ENCODE data around the gene FRK.

The FRK gene

DNA sequence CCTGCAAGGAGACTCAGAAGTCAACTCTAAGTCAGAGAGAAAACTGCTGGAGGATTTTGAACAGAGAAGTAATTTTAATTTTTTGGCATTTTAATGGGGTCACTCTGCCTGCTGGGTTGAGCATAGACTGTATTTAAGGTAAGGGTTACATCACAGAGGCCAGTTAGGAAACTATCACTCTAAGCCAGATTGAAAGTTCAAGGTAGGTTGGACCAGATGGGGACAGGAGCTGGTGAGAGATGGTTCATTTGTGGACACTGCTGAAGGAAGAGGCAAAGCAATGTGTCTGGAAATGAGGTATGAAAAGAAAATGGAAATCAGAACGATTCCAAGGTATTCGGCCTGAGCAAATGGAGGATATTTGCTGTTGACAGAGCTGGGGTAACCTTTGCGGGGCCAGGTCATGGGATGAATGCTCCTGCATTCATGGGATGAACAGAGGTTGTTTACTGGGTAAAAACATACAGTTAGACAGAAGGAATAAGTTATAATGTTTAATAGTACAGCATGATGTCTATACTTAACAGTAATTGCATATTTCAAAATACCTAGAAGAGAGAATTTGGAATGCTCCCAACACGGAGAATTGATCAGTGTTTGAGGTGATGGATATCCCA lies 26.9 kb downstream of the FRK start:
- DNase-seq, result no peak

DNA sequence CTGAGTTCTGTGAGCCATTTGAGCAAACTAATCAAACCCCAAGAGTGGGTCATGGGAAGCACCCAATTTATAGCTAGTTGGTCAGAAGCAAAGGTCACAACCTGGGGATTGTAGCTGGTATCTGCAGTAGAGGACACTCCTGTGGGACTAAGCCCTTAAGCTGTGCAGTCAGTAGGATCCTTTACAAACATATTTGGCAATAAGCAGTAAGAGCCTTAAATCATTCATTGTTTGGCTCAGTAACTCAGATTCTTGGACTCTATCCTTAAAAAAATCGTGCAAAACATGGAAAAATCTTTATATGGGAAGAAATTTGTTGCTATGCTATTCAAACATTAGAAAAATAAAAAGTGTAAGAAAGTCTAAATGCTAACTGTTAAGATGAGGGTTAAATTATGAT lies 29.9 kb downstream of the FRK start:
- no peak for DNase-seq

DNA sequence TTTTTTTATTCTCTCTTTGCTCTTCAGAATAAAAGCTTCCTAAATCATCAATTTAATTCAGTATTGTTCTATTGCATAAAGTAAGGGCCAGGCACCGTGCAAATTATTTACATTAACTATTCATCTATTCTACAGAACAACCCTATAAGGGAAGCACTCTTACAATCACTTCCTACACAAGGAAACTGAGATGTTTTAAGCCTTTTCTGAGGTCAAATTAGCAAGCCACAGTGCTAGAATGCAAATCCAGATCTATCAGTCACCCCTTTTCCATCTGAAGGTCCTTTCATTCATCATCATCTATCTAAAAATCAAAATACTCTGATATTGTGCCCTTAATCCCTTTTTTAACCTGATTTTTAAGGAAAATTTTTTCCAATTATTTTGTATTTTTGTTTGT lies 31.2 kb downstream of the FRK start:
- DNase-seq, result no peak

DNA sequence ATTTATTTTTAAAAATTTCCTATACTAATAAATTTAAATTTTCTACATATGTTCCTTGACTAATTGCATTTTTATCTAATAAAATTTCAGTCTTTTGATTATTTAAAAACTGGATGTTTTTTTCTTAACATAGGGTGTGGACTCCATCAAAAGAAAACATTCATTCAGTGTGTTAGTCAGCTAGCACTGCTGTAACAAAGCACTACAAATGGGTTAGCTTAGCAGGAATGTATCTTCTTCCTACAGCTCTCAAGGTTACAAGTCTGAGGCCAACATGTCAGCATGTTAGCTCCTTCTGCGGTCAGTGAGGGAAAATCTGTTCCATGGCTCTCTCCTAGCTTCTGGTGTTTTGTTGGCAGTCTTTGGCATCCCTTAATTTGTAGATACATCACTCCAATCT lies 32.5 kb downstream of the FRK start:
- no peak for DNase-seq

DNA sequence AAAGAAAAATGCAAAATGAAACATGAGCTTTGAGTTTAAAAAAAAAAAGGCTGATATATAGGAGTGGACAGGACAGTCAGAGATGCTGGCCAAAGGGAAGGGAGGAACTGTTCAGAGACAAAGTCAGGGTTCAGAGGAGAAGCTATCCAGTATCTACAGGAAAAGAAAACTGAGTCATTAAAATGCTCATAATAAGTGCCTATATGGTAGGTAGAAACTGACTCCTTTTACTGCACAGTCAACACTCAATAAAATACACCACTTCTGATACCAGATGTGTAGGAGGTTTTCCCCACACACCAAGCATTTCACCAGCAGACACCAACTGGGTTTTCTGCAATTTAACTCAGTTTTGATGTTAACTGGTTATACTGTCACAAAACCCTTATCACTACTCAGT lies 32.9 kb downstream of the FRK start:
- DNase-seq, result no peak

DNA sequence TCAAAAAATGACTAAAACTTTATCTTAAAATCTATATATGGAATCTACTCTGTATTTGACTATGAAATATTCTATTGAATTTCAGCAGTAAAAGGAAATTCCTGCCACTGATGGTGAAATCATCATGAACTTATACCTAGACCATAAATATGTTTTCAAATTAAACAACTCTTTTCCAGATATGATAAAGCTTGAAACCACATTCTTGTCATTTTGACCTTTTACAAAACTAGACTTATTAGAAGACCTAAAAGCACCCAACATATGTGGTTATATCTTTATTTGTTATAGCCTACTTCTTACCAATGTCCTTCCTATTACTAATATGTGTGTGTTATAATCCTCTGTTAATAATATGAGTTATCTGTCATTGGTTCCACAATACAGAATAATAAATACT lies 35.3 kb downstream of the FRK start:
- no peak for DNase-seq

DNA sequence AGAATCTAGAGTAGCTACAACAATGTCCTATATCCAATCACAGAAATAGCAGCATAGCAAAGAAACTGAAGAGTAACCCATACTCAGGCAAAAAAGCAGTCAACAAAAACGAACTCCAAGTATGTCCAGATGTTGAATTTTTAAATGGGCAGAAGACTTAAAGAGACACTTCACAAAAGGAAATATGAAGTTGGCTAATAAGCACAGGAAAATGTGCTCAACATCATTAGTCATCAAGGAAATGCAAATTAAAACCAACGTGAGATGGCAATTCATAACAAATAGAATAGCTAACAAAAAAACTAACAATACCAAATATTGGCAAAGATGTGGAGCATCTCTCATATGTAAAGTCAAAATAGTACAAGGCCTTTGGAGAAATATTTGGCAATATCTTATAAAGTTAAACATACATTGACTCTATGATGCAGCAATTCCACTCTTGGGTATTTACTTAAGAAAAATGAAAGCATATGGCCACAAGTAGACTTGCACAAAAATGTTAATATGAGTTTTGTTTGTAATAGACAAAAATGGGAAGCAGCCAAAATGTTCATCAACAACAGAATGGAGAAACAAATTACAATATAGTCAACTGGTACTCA lies 37.7 kb downstream of the FRK start:
- DNase-seq, result no peak

DNA sequence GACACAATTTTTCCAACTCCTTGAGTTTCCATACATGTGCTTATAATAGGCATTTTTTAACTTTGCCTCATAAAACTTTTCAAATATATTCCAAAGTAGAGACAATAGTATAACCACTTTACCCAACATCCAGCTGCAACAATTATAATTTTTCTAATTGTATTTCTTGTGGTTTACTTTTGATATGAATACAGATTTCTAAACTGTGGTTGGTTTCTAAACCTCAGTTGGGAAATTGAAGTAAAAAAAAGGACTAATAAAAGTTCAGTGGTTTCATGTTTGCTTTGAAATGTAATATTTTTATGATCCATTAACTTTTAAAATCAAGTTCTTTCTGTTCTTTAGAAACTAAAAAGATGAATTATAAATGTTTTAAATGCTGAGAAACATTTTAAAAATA lies 40.0 kb downstream of the FRK start:
- DNase-seq, result no peak

DNA sequence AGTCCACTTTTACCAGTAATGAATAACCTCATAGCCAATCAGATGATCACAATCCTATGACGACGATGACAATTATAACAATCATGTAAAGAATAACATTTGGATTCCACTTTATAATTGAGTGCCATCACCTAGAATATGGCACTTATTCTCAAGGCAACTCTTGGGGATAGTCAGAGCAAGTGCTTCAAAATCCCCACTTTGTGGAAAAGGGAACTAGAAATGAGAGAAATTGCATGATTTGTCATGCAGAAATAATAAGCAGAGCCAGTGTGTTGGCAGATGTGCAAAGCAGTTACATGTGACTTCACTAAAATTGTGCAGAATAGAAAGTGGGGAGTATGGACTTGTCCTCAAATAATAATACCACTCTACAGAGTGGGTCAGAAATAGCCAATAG lies 41.3 kb downstream of the FRK start:
- no peak for DNase-seq

DNA sequence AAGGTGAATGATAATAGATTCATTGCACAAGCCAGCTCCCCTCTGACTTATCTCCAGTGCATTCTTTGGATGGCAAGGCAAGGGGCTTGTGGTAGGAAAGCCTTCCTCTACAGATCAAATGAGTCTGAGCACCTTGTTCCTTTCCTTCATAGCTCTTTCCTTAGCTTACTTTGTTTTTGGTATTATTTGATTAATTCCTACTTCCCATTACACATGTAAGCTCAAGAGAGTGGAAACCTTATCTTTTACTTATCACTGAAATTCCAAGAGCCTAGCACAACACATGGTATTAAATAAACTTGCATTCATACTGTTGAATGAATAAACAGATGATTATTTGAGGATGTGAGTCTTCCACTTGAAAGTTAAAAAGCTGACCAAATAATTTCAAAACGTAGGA lies 41.7 kb downstream of the FRK start:
- DNase-seq, result no peak

DNA sequence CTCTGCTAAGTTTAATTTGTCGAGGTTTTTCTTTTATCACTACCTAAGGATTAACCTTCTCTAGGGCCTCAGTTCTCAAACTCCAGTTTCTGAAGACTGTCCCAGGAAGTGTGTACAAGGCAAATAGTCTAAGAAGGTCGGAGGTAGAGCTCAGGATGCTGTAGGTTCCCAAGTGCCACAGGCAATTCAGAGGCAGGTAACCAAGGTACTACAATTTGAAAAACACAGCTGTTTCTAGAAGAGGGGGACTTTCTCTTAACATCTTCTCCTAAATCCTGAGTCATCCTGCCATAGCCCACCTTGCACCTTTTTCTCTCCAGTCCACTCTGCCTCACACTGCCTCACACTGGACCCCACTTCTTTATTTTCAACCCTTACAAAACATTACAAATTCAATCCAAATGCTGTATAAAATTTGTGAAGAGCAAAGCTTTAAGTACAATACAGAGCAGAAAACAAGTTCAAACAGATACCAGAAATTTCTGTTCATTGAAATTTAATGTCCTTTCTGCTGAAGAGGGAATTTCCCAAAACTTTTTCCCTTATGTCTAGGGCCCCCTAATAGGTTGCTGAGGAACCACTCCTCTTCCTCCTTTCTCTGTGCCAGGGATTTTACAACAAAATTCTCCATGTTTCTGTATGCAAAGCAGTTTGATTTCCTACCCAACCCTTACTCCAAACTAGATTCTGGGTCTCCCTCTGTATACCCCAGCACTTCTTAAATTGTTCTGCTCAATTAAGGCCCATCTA lies 43.0 kb downstream of the FRK start:
- DNase-seq, result no peak

DNA sequence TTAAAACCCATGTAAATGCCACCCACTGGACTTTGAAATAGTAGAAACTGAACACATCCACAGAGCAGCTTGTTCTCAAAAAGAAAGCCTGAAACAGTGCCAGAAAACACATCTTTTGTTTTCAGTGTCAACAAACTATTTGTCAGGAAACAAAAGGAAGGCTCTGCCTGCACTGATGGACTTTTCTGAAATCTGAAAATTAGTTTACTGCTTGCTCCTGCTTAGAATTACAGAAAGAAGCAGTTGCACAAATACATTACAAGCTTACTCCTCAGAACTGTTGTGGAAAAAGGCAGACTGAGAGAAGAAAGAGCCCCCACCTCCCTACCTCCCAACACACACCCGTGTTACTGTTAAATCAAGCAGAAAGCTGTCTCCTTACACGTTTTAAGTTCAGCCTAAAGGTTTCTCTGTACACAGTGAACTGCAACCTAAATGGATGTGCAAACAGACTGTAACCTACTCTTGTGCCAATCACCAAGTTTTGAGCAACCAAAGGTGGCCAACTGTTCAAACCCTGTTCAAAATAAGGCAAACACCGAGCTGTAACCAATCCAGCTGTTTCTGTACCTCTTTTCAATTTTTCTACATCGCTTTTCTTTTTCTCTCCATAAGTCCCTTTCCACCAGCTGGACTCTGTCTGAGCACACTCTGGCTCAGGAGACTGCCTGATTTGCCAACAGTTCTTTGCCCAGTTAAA lies 43.7 kb downstream of the FRK start:
- DNase-seq, result no peak

DNA sequence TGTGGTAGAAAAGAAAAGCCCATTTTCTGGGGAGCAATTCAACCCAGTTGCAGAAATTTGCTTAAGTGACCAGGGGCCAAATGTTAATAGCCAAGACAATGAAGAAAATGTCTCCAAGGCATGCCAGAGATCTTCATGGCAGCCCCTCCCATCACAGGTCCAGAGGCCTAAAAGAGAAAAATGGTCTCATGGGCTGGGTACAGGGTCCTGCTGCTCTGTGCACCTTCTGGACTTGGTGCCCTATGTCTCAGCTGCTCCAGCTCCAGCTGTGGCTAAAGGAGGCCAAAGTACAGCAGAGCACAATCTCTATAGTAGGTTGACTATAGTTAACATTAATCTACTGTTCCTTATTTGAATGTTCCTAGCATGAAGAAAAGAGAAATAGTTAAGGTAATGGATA lies 44.7 kb downstream of the FRK start:
- DNase-seq, result no peak

DNA sequence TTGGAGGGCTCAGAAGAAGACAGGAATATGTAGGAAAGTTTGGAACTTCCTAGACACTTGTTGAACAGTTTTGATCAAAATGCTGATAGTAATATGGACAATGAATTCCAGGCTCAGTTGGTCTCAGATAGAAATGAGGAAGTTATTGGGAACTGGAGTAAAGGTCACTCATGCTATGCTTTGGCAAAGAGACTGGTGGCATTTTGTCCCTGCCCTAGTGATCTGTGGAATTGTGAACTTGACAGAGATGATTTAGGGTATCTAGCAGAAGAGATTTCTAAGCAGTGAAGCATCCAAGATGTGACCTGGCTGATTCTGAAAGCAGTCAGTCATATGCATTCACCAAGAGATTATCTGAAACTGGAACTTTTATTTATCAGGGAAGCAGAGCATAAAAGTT lies 45.1 kb downstream of the FRK start:
- DNase-seq, result no peak

DNA sequence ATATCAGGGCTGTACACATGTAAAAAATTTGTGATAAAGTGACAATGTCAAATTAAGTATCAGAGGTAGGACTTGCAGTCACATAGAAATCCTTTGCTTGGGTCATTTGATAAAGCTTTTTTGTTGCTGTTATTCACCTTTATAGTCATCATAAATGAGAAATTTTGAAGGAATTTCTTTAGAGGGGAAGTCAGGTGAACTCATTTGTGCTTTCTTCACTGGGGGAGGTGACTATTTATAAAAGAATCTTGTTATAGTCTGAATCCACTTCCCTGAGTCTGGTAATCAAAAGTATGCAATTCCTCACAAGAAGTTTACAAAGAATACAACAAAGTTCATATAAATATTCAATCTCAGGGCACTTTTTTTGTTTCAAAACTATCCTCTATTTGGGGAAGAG lies 47.7 kb downstream of the FRK start:
- no peak for DNase-seq

DNA sequence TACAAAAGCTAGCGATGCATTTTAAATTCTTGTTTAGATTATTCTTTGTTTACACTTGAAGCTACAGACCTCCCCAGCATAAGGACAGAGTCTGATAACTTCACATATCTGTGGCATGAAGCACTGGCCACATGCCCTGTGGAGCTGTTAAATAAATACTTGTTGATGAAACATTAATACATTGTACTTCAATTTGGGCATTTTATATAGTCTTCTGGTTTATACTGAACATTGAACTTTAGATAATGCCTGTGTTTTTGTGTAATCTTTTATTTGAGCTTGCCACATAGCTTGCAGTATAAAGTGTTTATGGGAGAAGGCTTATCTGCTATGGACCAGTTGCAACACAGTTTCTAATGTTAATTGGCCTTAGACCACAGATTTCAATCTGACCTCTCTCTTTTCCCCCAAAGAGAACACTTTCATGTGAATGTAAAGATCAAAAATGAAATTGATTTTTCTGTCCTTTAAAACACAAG lies 48.2 kb downstream of the FRK start:
- DNase-seq, result no peak

DNA sequence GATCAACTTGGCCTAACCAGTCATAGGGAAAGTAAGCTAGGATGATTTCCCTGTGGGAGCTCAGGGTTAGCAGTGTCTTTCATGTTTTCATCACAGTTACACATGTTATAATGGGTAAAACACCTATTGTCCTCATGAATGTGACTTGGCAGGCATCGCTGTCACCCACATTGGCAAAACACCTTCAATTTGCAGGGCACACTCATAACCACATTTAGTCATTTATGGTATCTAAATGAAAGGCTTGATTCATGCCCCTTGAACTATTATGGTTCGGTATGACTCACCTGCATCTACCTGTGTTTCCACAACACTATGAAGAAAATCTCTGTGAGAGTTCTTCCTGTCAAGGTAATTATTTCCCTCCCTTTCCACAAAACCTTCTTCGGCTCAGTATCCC lies 49.2 kb downstream of the FRK start:
- peak; percentile 0 for DNase-seq

DNA sequence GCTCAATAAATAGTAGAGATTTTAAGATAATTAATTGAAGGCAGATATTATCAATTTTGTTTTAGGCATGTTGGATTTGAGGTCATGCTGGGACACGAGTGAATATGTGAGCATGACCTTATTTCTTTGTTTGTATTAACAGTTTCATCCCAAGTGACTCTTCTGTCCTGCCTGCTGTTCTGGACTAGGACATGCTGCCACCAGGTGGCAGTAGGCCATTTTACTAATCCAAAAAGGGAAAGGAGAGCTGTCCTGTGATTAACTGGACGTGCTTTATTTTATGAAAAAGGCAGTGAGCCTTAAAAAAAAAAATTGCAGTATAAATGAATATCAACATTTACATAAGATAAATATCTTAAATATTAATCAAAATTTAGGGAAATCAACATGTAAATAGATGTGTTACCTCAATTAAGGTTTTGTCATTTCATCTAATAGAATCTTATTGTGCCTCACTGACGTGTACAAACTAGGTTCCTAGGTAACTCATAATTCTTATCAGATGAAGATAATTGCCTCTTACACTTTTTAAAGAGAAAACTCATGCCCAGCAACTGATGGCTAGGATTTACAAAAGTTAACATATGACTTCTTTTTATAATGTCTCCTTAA lies 49.8 kb downstream of the FRK start:
- DNase-seq, result peak; percentile 8

DNA sequence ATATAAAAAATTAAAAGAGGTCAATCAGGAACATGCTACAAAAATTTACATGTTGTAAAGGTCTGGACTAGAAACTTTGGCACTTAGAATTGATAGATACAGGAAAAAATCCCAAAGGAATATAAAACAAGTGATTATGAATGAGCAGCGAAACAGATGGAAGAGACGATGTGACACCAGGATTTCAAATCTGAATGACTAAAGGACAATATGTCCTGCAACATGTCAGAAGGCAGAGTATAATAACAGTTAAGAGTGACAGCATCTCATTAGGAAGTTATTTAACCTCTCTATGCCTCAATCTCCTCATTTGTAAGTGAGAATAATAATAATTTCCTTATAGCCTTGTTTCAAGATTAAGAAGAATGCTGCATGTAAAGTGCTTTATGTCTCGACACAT lies 50.3 kb downstream of the FRK start:
- no peak for DNase-seq

DNA sequence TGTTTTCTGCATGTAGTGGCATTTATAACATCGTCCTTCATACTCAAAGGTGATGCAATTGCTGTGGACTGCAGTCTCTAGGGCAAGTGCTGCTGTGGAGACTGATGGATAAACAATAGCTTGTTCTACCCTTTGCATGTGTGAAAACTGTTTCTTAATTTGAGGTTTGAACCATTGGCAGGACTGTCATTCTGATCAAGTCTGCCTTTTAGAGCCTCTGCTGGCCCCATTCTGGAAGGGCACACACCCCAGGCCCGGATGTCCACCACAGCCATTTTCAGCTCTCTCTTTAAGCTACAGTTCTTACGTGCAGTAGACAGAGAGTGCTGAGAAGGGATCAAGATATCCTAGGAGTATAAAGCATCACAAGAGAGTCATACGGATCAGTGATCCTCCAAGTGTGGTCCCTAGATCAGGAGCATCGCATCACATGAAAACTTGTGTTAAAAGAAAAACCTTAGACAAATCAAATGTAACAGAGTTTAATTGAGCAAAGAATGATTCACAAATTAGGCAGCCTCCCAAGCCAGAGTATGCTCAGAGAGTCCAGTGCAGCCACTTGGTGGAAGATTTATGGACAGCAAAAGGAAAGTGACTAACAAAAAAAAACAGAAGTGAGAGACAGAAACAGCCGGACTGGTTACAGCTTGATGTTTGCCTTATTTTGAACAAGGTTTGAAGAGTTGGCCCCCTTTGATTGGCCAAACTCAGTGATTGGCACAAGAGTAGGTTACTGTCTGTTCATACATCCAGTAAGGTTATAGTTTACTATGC lies 52.0 kb downstream of the FRK start:
- DNase-seq, result no peak

DNA sequence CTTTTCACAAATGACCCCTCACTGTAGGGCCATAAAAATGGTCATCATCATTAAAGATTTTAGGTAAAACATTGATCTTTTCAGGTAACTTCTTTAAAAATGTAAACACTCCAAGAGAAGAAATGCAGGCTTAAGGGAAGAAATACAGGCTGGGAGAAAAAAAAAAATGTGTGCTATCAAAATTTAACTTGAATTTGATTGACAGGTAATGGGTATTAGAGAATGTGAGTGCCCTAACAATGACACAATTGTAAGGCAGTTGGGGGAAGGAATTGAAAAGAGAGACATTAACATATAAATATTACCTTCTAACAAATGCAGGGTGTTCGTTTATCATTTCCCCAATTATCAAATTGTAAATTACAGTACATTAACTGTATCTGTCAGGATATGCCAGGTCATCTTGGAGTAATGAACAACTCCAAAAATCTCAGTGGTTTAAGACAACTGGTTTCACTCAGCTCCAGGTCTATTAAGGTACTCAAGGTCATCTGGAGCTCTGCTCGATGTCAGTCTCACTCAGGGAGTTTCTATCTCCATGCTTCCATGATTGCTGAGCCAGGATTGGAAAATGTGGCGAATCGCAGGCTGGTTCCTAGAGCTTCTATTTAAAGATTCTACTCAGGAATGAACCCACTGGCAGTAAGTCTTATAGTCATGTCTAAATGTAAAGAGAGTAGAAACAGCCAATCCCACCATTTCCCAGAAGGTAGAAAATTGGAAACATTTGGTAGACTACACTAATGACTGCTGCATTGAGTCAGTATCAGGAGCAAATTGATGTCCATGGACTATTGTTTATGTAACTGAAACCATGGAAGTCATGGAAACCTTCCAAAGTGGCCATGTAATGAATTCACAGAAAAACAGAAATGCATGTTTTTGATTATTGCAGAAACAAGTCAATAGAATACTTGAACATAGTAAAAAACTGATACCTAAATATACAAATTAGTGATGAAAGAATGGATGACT lies 55.6 kb downstream of the FRK start:
- no peak for DNase-seq

Data from activated T-cell treated with anti-CD3 and anti-CD28 coated beads for 4 hours (primary cell).